HepG2 (cell line): ENCODE measurements around the gene ZNF77. TPM values are rescaled to one million over a fixed set of nuclear protein-coding genes. Genes with fewer than 3 reads are reported as not detected.
A peak's percentile ranks its signal among the peaks of the same experiment; 100 is the strongest.

ENCODE experiments used
- AGO2 ChIP-seq: fragments of 200-400 bp; formaldehyde crosslinking; optimal IDR thresholded peaks from 2 replicates; pipeline ENCODE3; 2017; ENCODE audit warnings: mild to moderate bottlenecking, low read depth, low read length, moderate library complexity
- ATAD3A ChIP-seq: sonication (generic); formaldehyde crosslinking; IDR thresholded peaks from 2 replicates; pipeline ENCODE4 v1.4.0; 2020; ENCODE audit warnings: missing genetic modification reagents
- ATF5 ChIP-seq: sonication (generic); formaldehyde crosslinking; IDR thresholded peaks from 2 replicates; pipeline ENCODE4 v1.4.0; 2020; ENCODE audit warnings: mild to moderate bottlenecking, low read depth, missing genetic modification reagents
- ETV5 ChIP-seq: IDR thresholded peaks from 2 replicates; pipeline ENCODE4 v1.6.1; 2018; ENCODE audit warnings: missing biosample characterization, missing genetic modification reagents, inconsistent platforms, borderline replicate concordance
- NFE2L2 ChIP-seq: fragments of 150-350 bp; IDR thresholded peaks from 2 replicates; pipeline ENCODE4 v1.6.1; 2014; ENCODE audit warnings: low read length
- PHB2 ChIP-seq: fragments of 450-650 bp; IDR thresholded peaks from 2 replicates; pipeline ENCODE4 v1.6.1; 2018; ENCODE audit not compliant: partially characterized antibody
- RBM22 ChIP-seq: fragments of 200-400 bp; formaldehyde crosslinking; optimal IDR thresholded peaks from 2 replicates; pipeline ENCODE3; 2017; ENCODE audit warnings: mild to moderate bottlenecking, low read length, moderate library complexity
- ZFP36 ChIP-seq: fragments of 150-350 bp; IDR thresholded peaks from 2 replicates; pipeline ENCODE4 v1.6.1; 2018; ENCODE audit warnings: borderline replicate concordance, low read length, low read depth; ENCODE audit not compliant: partially characterized antibody
- ZMYM2 ChIP-seq: sonication (generic); formaldehyde crosslinking; IDR thresholded peaks from 2 replicates; pipeline ENCODE4 v1.8.0; 2022; ENCODE audit warnings: mild to moderate bottlenecking, missing genetic modification reagents
- ZNF136 ChIP-seq: sonication (generic); formaldehyde crosslinking; IDR thresholded peaks from 2 replicates; pipeline ENCODE4 v1.8.1; 2022; ENCODE audit warnings: low read depth, mild to moderate bottlenecking, moderate library complexity, missing genetic modification reagents
- ZNF230 ChIP-seq: sonication (generic); formaldehyde crosslinking; IDR thresholded peaks from 2 replicates; pipeline ENCODE4 v1.4.0; 2020; ENCODE audit warnings: mild to moderate bottlenecking, missing genetic modification reagents
- ZNF260 ChIP-seq: sonication (generic); formaldehyde crosslinking; IDR thresholded peaks from 2 replicates; pipeline ENCODE4 v1.4.0; 2020; ENCODE audit warnings: missing genetic modification reagents, low read depth, mild to moderate bottlenecking, borderline replicate concordance
- ZNF335 ChIP-seq: sonication (generic); formaldehyde crosslinking; IDR thresholded peaks from 2 replicates; pipeline ENCODE4 v1.4.0; 2020; ENCODE audit warnings: missing genetic modification reagents
- ZNF550 ChIP-seq: sonication (generic); formaldehyde crosslinking; IDR thresholded peaks from 2 replicates; pipeline ENCODE4 v1.4.0; 2020; ENCODE audit warnings: mild to moderate bottlenecking, missing genetic modification reagents, borderline replicate concordance
- ZNF605 ChIP-seq: sonication (generic); formaldehyde crosslinking; IDR thresholded peaks from 2 replicates; pipeline ENCODE4 v1.8.0; 2022; ENCODE audit warnings: mild to moderate bottlenecking, missing genetic modification reagents
- polyA plus RNA-seq, 8 experiments: library from polyadenylated mRNA; depleted of rRNA in 3 of 8; stranded (reverse) in 7 of 8; unstranded in 1 of 8; fragments of >200 nt; fragmentation: Illumina TruSeq in 4 of 8; extraction: Trizol in 4 of 8; gene quantifications; 2 replicates each; pipeline versions ENCODE4 v1.2.1 to v1.2.3, GENCODE V29; 2011 to 2016; ENCODE audit warnings: low read depth in 4 of 8, missing spikeins in 1 of 8, mixed read lengths in 1 of 8; ENCODE audit not compliant: insufficient read depth in 1 of 8
- total RNA-seq, 5 experiments: library from RNA; depleted of rRNA; stranded (reverse); fragments of >200 nt; fragmentation: Illumina TruSeq; extraction: Trizol; gene quantifications; 2 replicates each; pipeline ENCODE4 v1.2.3, GENCODE V29; 2016; ENCODE audit warnings: low read depth in 1 of 5
- TF ChIP-seq, protein P1 (sequence below): sonication (generic); formaldehyde crosslinking; conservative IDR thresholded peaks from 2 replicates; pipeline ENCODE4 v1.5.0; 2020; ENCODE audit warnings: missing genetic modification reagents
- TF ChIP-seq, protein P2 (sequence below): sonication (generic); formaldehyde crosslinking; IDR thresholded peaks from 2 replicates; pipeline ENCODE4 v1.5.0; 2020; ENCODE audit warnings: missing genetic modification reagents
- TF ChIP-seq, protein P3 (sequence below): IDR thresholded peaks from 2 replicates; pipeline ENCODE4 v1.6.1; 2018; ENCODE audit warnings: missing genetic modification reagents, mild to moderate bottlenecking, missing compliant biosample characterization
- TF ChIP-seq, protein P4 (sequence below): sonication (generic); formaldehyde crosslinking; IDR thresholded peaks from 2 replicates; pipeline ENCODE4 v1.4.0; 2020; ENCODE audit warnings: missing genetic modification reagents, borderline replicate concordance
- TF ChIP-seq, protein P5 (sequence below): sonication (generic); formaldehyde crosslinking; conservative IDR thresholded peaks from 2 replicates; pipeline ENCODE4 v1.4.0; 2020; ENCODE audit warnings: missing genetic modification reagents

Gene ZNF77
- total and polyA plus RNA-seq, 2 of the 13 experiments (the other 11 are each of a cell fraction or from before 2014, with no cell fraction given), result 7.1 to 11.5 TPM

- TF ChIP-seq ZNF136 (CRISPR knock-in tag) (no peak), ZMYM2 (CRISPR knock-in tag) (no peak), ZNF260 (no peak), NFE2L2 (no peak), RBM22 (no peak), ZNF605 (CRISPR knock-in tag) (peak; percentile 10; the same call in 1 of the 2 replicates), PHB2 (no peak), ZNF230 (no peak), ATAD3A (CRISPR knock-in tag) (no peak), ATF5 (no peak), ZFP36 (no peak), ZNF550 (CRISPR knock-in tag) (no peak), ZNF335 (CRISPR knock-in tag) (0 out of 2 replicates have a peak, but pooled peaks have one; percentile 40), AGO2 (peak; percentile 64), ETV5 (CRISPR knock-in tag) (peak; percentile 81)
- TF ChIP-seq, protein P1, sequence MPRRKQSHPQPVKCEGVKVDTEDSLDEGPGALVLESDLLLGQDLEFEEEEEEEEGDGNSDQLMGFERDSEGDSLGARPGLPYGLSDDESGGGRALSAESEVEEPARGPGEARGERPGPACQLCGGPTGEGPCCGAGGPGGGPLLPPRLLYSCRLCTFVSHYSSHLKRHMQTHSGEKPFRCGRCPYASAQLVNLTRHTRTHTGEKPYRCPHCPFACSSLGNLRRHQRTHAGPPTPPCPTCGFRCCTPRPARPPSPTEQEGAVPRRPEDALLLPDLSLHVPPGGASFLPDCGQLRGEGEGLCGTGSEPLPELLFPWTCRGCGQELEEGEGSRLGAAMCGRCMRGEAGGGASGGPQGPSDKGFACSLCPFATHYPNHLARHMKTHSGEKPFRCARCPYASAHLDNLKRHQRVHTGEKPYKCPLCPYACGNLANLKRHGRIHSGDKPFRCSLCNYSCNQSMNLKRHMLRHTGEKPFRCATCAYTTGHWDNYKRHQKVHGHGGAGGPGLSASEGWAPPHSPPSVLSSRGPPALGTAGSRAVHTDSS (CRISPR knock-in tag), result no peak
- TF ChIP-seq, protein P2, sequence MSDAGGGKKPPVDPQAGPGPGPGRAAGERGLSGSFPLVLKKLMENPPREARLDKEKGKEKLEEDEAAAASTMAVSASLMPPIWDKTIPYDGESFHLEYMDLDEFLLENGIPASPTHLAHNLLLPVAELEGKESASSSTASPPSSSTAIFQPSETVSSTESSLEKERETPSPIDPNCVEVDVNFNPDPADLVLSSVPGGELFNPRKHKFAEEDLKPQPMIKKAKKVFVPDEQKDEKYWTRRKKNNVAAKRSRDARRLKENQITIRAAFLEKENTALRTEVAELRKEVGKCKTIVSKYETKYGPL (CRISPR knock-in tag), result no peak
- TF ChIP-seq, protein P3, sequence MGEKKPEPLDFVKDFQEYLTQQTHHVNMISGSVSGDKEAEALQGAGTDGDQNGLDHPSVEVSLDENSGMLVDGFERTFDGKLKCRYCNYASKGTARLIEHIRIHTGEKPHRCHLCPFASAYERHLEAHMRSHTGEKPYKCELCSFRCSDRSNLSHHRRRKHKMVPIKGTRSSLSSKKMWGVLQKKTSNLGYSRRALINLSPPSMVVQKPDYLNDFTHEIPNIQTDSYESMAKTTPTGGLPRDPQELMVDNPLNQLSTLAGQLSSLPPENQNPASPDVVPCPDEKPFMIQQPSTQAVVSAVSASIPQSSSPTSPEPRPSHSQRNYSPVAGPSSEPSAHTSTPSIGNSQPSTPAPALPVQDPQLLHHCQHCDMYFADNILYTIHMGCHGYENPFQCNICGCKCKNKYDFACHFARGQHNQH, result no peak
- TF ChIP-seq, protein P4, sequence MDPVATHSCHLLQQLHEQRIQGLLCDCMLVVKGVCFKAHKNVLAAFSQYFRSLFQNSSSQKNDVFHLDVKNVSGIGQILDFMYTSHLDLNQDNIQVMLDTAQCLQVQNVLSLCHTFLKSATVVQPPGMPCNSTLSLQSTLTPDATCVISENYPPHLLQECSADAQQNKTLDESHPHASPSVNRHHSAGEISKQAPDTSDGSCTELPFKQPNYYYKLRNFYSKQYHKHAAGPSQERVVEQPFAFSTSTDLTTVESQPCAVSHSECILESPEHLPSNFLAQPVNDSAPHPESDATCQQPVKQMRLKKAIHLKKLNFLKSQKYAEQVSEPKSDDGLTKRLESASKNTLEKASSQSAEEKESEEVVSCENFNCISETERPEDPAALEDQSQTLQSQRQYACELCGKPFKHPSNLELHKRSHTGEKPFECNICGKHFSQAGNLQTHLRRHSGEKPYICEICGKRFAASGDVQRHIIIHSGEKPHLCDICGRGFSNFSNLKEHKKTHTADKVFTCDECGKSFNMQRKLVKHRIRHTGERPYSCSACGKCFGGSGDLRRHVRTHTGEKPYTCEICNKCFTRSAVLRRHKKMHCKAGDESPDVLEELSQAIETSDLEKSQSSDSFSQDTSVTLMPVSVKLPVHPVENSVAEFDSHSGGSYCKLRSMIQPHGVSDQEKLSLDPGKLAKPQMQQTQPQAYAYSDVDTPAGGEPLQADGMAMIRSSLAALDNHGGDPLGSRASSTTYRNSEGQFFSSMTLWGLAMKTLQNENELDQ (CRISPR knock-in tag), result no peak
- TF ChIP-seq, protein P5, sequence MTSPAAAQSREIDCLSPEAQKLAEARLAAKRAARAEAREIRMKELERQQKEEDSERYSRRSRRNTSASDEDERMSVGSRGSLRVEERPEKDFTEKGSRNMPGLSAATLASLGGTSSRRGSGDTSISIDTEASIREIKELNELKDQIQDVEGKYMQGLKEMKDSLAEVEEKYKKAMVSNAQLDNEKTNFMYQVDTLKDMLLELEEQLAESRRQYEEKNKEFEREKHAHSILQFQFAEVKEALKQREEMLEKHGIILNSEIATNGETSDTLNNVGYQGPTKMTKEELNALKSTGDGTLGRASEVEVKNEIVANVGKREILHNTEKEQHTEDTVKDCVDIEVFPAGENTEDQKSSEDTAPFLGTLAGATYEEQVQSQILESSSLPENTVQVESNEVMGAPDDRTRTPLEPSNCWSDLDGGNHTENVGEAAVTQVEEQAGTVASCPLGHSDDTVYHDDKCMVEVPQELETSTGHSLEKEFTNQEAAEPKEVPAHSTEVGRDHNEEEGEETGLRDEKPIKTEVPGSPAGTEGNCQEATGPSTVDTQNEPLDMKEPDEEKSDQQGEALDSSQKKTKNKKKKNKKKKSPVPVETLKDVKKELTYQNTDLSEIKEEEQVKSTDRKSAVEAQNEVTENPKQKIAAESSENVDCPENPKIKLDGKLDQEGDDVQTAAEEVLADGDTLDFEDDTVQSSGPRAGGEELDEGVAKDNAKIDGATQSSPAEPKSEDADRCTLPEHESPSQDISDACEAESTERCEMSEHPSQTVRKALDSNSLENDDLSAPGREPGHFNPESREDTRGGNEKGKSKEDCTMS (CRISPR knock-in tag), result no peak
These were observed 5.7 kb upstream of the ZNF77 start (continued) for GRCh38 chr19:2950286-2951124.
